Stimulated activated CD8-positive, alpha-beta memory T cell treated with anti-CD3 and anti-CD28 coated beads, Interleukin-7, amount 100 ng/mL, for 1 hour (primary cell): ENCODE results near the gene CCL4.

Source experiments
- DNase-seq, 2 donors: peaks; one replicate each; pipeline ENCODE4 v3.0.0-alpha.2; 2020; ENCODE audit warnings: low read depth in 2 of 2

Gene CCL4

DNA sequence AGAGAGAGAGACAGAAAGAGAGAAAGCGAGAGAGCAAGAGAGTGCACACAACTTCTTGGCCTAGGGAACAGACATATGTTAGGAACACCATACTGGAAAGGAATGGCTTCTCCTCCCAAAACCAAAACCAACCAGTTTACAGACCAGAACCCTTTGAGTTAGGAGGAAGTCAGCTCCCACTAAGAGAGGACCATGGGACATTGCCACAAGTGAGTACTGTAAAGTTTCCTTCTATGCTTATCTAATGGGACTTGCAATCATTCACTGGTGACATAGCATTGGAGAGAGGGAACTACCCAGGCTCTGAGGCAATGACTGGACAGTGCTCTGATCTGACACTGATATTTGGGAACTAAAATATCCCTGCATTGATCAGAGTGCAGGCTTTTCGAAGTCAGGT lies 40.4 kb downstream of the CCL4 start:
- no peak for DNase-seq

GRCh38 chr17:36144981-36145729 lies 41.5 kb downstream of the CCL4 start:
- no peak for DNase-seq

DNA sequence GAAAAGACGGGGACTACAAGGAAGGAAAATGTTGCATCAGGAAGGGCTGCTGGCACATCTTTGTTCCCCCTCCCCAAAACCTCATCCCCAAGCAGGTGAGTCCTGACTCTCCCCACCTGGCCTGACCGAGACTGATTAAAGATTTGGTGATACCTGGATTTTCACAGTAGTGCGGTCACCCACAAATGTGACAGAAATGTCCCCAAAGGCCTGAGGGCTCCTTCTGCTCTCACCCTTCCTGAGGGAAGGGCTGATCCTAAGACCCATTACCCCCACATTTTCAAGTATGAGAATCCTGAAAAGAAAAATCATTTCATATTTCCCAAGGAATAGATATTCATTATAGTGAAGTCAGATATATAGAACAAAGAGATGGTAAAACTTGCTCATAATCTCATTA lies 44.0 kb downstream of the CCL4 start:
- no peak for DNase-seq

DNA sequence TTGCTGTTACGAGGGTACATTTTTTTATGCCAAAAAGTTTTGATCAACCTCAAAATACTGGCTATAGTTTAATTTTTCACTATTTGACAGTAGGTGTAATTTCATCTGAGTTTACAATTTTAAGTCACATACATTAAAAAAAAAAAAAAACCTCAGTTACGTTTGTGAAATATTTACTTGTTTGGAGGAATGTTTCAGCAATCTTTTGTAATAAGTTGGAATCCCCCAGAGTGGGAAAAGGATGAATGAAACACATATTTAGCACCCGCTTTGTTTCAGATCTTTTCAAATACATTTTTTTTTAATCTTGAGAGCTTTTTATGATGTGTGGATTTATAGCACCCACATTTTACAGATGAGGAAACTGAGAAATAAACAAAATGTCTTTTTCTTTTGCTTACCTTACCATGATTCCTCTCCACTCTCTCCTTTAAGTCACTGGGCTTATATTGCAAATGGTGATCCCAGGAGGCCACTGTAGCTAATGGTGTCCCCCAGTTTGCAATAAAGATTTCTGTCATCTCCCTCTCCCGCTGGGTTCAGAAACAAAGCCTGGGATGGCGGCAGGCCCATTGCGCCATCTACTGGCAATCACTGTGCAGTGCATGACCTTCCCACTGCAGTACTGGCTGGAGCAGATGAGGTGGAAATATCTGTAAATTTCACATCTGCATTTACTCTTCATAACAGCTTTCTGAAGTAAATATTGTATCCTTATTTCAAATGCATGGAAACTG lies 45.1 kb downstream of the CCL4 start:
- peak; percentile 30 to 49 for DNase-seq

GRCh38 chr17:36149296-36149820 lies 45.7 kb downstream of the CCL4 start:
- DNase-seq = no peak

GRCh38 chr17:36151891-36152638 lies 48.4 kb downstream of the CCL4 start:
- DNase-seq = no peak

GRCh38 chr17:36152639-36153120 lies 49.1 kb downstream of the CCL4 start:
- no peak for DNase-seq

GRCh38 chr17:36153895-36154610 lies 50.4 kb downstream of the CCL4 start:
- DNase-seq = no peak
